ENCODE data around the gene RBL1. TPM values are rescaled to one million over a fixed set of nuclear protein-coding genes. Genes with fewer than 3 reads are reported as not detected.
A peak's percentile ranks its signal among the peaks of the same experiment; 100 is the strongest.

RBL1 gene, protein sequence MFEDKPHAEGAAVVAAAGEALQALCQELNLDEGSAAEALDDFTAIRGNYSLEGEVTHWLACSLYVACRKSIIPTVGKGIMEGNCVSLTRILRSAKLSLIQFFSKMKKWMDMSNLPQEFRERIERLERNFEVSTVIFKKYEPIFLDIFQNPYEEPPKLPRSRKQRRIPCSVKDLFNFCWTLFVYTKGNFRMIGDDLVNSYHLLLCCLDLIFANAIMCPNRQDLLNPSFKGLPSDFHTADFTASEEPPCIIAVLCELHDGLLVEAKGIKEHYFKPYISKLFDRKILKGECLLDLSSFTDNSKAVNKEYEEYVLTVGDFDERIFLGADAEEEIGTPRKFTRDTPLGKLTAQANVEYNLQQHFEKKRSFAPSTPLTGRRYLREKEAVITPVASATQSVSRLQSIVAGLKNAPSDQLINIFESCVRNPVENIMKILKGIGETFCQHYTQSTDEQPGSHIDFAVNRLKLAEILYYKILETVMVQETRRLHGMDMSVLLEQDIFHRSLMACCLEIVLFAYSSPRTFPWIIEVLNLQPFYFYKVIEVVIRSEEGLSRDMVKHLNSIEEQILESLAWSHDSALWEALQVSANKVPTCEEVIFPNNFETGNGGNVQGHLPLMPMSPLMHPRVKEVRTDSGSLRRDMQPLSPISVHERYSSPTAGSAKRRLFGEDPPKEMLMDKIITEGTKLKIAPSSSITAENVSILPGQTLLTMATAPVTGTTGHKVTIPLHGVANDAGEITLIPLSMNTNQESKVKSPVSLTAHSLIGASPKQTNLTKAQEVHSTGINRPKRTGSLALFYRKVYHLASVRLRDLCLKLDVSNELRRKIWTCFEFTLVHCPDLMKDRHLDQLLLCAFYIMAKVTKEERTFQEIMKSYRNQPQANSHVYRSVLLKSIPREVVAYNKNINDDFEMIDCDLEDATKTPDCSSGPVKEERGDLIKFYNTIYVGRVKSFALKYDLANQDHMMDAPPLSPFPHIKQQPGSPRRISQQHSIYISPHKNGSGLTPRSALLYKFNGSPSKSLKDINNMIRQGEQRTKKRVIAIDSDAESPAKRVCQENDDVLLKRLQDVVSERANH
- total RNA-seq (ENCODE audit: low replicate concordance) = 21.3 and 22.1 TPM in 2 replicates

DNA sequence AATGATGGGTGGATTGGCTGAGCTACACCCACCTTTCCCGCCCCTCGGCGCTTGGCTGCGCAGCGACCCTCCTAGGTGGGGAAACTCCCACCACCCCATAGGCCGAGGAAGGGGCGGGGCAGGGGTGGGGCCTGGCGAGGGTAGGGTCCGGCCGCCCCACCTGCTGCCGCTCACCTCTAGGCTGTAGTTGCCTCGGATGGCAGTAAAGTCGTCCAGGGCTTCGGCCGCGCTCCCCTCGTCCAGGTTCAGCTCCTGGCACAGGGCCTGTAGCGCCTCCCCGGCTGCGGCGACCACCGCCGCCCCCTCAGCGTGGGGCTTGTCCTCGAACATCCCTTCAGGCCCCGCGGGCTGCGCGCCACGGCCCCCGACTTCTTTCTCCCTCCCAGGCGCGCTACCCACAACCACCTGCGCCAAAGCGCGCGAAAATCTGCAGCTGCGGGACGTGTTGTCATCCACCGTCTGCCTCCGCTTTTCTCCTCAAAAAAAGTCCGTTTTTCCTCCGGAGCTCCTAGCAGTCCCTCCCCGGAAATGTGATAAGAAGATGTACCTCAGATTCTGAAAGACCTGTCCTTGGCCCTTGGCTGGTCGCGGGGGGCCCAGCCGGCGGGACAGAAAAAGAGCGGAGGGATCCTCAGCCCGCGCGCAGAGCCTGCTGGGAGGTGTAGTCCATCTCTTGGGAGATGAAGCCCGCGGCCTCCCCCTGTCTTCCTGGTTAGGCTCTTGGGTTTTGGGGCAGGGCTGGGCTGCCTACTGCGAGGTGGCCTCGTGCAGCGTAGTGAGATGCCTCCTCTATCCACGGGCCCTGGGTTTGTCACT lies at the start of gene RBL1:
Gene RBL1, minus strand, starts transcription at position 399 of the 816 bp plus-strand sequence. Its CDS starts 69 bp downstream, at position 330.
- H3K9ac ChIP-seq = peak within 1 kb of the TSS; percentile 99
- peak within 1 kb of the TSS; percentile 97 for H3K4me3 Mint-ChIP-seq
- peak; percentile 94 for DNase-seq (ENCODE audit: low spot score)
- peak within 1 kb of the TSS; percentile 82 for H3K4me2 ChIP-seq
- no peaks in the 10 kb centered on the region for H3K36me3 ChIP-seq
- H3K27me3 Mint-ChIP-seq (ENCODE audit: insufficient read depth, low read depth) = peaks cover 5% of the 10 kb centered on the region
- H3F3A ChIP-seq (ENCODE audit: low read depth) = peaks cover 8% of the 10 kb centered on the region
- H4K20me1 ChIP-seq (ENCODE audit: low read depth) = no peaks in the 10 kb centered on the region
- H3K27me3 ChIP-seq = no peaks in the 10 kb centered on the region
- H3K79me2 ChIP-seq (ENCODE audit: low read depth) = peaks cover 45% of the 10 kb centered on the region
- peak within 1 kb of the TSS; percentile 78 for H3K4me3 ChIP-seq
- H3K4me1 Mint-ChIP-seq = peaks cover 26% of the 10 kb centered on the region
- H3K27ac ChIP-seq = peak within 1 kb of the TSS; percentile 98
- TF ChIP-seq CTCF (IDR thresholded peaks at IDR 0.05) (peak; percentile 27), EZH2phosphoT487 (IDR thresholded peaks at IDR 0.05) (no peak)
- H3K27ac Mint-ChIP-seq = peak within 1 kb of the TSS; percentile 100
- H3K9me3 ChIP-seq (ENCODE audit: low read depth) = no peaks in the 10 kb centered on the region
- H3K9me3 Mint-ChIP-seq = no peaks in the 10 kb centered on the region
- peak within 1 kb of the TSS; percentile 100 for H2AFZ ChIP-seq (replicated peaks)
- H3K36me3 Mint-ChIP-seq = peaks cover 16% of the 10 kb centered on the region
- peaks cover 15% of the 10 kb centered on the region for H3K4me1 ChIP-seq

DNA sequence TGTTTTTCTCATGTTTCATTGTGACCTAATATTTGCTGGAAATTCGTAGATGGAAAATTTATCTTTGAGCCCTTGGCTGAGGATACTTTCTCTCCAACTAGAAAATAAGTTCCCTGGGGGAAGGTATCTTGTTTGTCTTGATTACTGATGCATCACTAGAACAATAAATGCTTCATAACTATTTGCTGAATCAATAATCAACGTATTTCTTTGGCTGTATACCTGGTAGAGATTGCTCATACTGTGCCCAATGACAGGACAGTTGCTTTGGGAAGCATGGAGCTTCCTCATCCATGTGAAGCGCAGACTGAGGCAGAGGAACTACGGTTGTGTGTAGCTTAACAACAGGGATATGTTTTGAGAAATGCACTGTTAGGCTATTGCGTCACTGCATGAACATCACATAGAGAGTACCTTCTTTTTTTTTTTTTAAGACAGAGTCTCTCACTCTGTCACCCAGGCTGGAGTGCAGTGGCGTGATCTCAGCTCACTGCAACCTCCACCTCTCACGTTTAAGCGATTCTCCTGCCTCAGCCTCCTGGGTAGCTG lies 49.1 kb upstream of the RBL1 start:
- Mint-ChIP-seq H3K27ac (peak overlapping the region; percentile 44), H3K9me3 (no peaks in the 10 kb centered on the region), H3K36me3 (peaks cover 9% of the 10 kb centered on the region), H3K4me1 (no peaks in the 10 kb centered on the region), H3K27me3 (ENCODE audit: insufficient read depth, low read depth) (no peaks in the 10 kb centered on the region), H3K4me3 (no peak overlapping the region)
- no peaks in the 10 kb centered on the region for H4K20me1 ChIP-seq (ENCODE audit: low read depth)
- no peak overlapping the region for H3K27ac ChIP-seq
- H3K4me1 ChIP-seq = no peaks in the 10 kb centered on the region
- no peaks in the 10 kb centered on the region for H3K9me3 ChIP-seq (ENCODE audit: low read depth)
- H3K9ac ChIP-seq = no peak overlapping the region
- H3K27me3 ChIP-seq = no peaks in the 10 kb centered on the region
- no peak overlapping the region for H2AFZ ChIP-seq (replicated peaks)
- TF ChIP-seq EZH2phosphoT487 (IDR thresholded peaks at IDR 0.05) = no peak
- no peak for TF ChIP-seq EZH2 (IDR thresholded peaks at IDR 0.05)
- TF ChIP-seq CTCF (IDR thresholded peaks at IDR 0.05) = no peak
- H3K4me3 ChIP-seq = no peak overlapping the region
- no peaks in the 10 kb centered on the region for H3K36me3 ChIP-seq
- H3K4me2 ChIP-seq = no peak overlapping the region
- no peak for DNase-seq (ENCODE audit: low spot score)
- no peaks in the 10 kb centered on the region for H3K79me2 ChIP-seq (ENCODE audit: low read depth)
- H3F3A ChIP-seq (ENCODE audit: low read depth) = no peaks in the 10 kb centered on the region

DNA sequence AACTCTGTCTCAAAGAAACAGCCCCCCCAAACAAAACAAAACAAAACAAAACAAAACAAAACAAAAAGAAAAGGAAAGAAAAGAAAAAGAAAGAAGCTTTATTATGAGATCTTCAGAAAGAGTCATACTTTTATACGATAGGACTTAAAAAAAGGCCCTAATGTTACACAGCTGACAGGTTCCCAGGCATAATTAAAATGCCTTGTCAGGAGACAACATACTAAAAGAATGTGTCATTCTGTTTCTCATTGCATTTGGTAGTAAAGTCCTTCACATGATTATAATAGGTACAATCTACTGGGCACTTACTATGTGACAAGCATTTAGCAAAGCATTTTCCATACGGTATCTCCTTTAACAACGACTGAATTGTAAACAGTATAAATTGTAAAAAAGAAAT lies 46.9 kb upstream of the RBL1 start:
- Histone ChIP-seq H3K4me2 (no peak overlapping the region), H3K4me1 (no peaks in the 10 kb centered on the region), H3K9me3 (ENCODE audit: low read depth) (no peaks in the 10 kb centered on the region), H3K27me3 (no peaks in the 10 kb centered on the region), H3K9ac (no peak overlapping the region), H3K36me3 (no peaks in the 10 kb centered on the region), H3F3A (ENCODE audit: low read depth) (no peaks in the 10 kb centered on the region), H4K20me1 (ENCODE audit: low read depth) (no peaks in the 10 kb centered on the region), H3K4me3 (no peak overlapping the region), H3K79me2 (ENCODE audit: low read depth) (no peaks in the 10 kb centered on the region), H3K27ac (no peak overlapping the region), H2AFZ (replicated peaks) (no peak overlapping the region)
- Mint-ChIP-seq H3K27ac (no peak overlapping the region), H3K27me3 (ENCODE audit: insufficient read depth, low read depth) (peaks cover 2% of the 10 kb centered on the region), H3K9me3 (no peaks in the 10 kb centered on the region), H3K4me3 (no peak overlapping the region), H3K4me1 (no peaks in the 10 kb centered on the region), H3K36me3 (peaks cover 9% of the 10 kb centered on the region)
- TF ChIP-seq EZH2 (IDR thresholded peaks at IDR 0.05) = no peak
- no peak for TF ChIP-seq EZH2phosphoT487 (IDR thresholded peaks at IDR 0.05)
- TF ChIP-seq CTCF (IDR thresholded peaks at IDR 0.05) = no peak
- DNase-seq (ENCODE audit: low spot score) = no peak
